Heart left ventricle (tissue), 13 donors: ENCODE measurements around the gene TMEM163.

ENCODE experiments used
- POLR2A ChIP-seq, 2 donors: fragments of 450-650 bp; IDR thresholded peaks; one replicate each; pipeline ENCODE4 v1.6.1; 2017; ENCODE audit warnings: antibody characterized with exemption in 2 of 2, mild to moderate bottlenecking in 2 of 2, moderate library complexity in 2 of 2
- TF ChIP-seq, protein P1 (sequence below), 12 donors: fragments of 200-600 bp; sonication (generic) in 4 of 12; IDR thresholded peaks; one replicate each; pipeline versions ENCODE4 v1.5.0 to v1.8.0; 2018 to 2022; ENCODE audit warnings: antibody characterized with exemption in 12 of 12, mild to moderate bottlenecking in 5 of 12
- donor health status: ischemic (EF 13 %, LVEDD 7.1; RV severe dilation, severe dysfunction).
- donor health status: DM: no; HTN: yes; CAD: no.
- donor health status: DM: no; HTN: no; CAD: no.
- donor health status: ischemic (EF 25% LVEDD 6.9; RV normal size, moderate dysfunction).
- donor health status: ischemic (EF 25% LVEDD 5.7; RV mildly dilated, moderate dysfunction).
- donor health status: ischemic (EF 35%, LVEDD 5.7; RV mildly dilated, moderate dysfunction).
- donor health status: nonischemic (EF 11% LVEDD 7.7; RV severe dilation, severe dysfunction).
- donor health status: DM: yes; HTN: yes; CAD: no.
- donor health status: PGD.
- donor health status: ischemic (EF 29% LVEDD 5.4; RV normal size, mild dysfunction).
- donor health status: nonischemic (EF 23%, LVEDD 6.1; RV moderate dilation, normal function).

- TF ChIP-seq, protein P1, sequence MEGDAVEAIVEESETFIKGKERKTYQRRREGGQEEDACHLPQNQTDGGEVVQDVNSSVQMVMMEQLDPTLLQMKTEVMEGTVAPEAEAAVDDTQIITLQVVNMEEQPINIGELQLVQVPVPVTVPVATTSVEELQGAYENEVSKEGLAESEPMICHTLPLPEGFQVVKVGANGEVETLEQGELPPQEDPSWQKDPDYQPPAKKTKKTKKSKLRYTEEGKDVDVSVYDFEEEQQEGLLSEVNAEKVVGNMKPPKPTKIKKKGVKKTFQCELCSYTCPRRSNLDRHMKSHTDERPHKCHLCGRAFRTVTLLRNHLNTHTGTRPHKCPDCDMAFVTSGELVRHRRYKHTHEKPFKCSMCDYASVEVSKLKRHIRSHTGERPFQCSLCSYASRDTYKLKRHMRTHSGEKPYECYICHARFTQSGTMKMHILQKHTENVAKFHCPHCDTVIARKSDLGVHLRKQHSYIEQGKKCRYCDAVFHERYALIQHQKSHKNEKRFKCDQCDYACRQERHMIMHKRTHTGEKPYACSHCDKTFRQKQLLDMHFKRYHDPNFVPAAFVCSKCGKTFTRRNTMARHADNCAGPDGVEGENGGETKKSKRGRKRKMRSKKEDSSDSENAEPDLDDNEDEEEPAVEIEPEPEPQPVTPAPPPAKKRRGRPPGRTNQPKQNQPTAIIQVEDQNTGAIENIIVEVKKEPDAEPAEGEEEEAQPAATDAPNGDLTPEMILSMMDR (IDR thresholded peaks at IDR 0.05) = no peak
- TF ChIP-seq POLR2A (IDR thresholded peaks at IDR 0.05) = no peak
Observed at GRCh38 chr2:134592377-134592776, 126.4 kb downstream of the TMEM163 start.
